SK-N-SH treated with all-trans-retinoic acid at 6 μM for 48 hours (cell line): ENCODE results near the gene FTCD.

Source experiments
- ATAC-seq: fragments of 200-7000 bp; cut with Tn5 transposase; 3 replicates; pipeline ENCODE4 v1.9.1; 2020; ENCODE audit warnings: mild to moderate bottlenecking, moderate library complexity
- BACH2 ChIP-seq: fragments of 250-450 bp; sonication (Bioruptor Pico); IDR thresholded peaks from 2 replicates; pipeline ENCODE4 v1.9.0; 2021; ENCODE audit warnings: mild to moderate bottlenecking, borderline replicate concordance
- CREB5 ChIP-seq: fragments of 250-450 bp; sonication (Bioruptor Pico); IDR thresholded peaks from 2 replicates; pipeline ENCODE4 v1.5.1; 2020; ENCODE audit warnings: low read depth, mild to moderate bottlenecking, moderate library complexity
- ESRRG ChIP-seq: fragments of 250-450 bp; sonication (Bioruptor Pico); IDR thresholded peaks from 2 replicates; pipeline ENCODE4 v1.6.1; 2021; ENCODE audit warnings: mild to moderate bottlenecking
- ISL1 ChIP-seq: fragments of 250-450 bp; sonication (Bioruptor Pico); IDR thresholded peaks from 2 replicates; pipeline ENCODE4 v2.1.2; 2022; ENCODE audit warnings: mild to moderate bottlenecking, moderate library complexity
- OSR1 ChIP-seq: fragments of 250-450 bp; sonication (Bioruptor Pico); IDR thresholded peaks from 2 replicates; pipeline ENCODE4 v1.8.0; 2022; ENCODE audit warnings: moderate library complexity, mild to moderate bottlenecking, inconsistent platforms
- PATZ1 ChIP-seq: fragments of 250-450 bp; sonication (Bioruptor Pico); IDR thresholded peaks from 2 replicates; pipeline ENCODE4 v1.8.0; 2020; ENCODE audit warnings: mild to moderate bottlenecking, moderate library complexity, borderline replicate concordance
- RARB ChIP-seq: fragments of 250-450 bp; sonication (Bioruptor Pico); IDR thresholded peaks from 2 replicates; pipeline ENCODE4 v1.8.0; 2021; ENCODE audit warnings: mild to moderate bottlenecking, moderate library complexity
- SNAI2 ChIP-seq: fragments of 250-450 bp; sonication (Bioruptor Pico); IDR thresholded peaks from 2 replicates; pipeline ENCODE4 v1.5.0; 2020; ENCODE audit warnings: mild to moderate bottlenecking, moderate library complexity
- TCF4 ChIP-seq: fragments of 250-450 bp; sonication (Bioruptor Pico); IDR thresholded peaks from 2 replicates; pipeline ENCODE4 v1.8.0; 2021; ENCODE audit warnings: mild to moderate bottlenecking, moderate library complexity, borderline replicate concordance
- ZFP3 ChIP-seq: fragments of 250-450 bp; sonication (Bioruptor Pico); IDR thresholded peaks from 2 replicates; pipeline ENCODE4 v1.5.0; 2020; ENCODE audit warnings: mild to moderate bottlenecking, moderate library complexity
- ZFP30 ChIP-seq: fragments of 450-650 bp; formaldehyde crosslinking; IDR thresholded peaks from 2 replicates; pipeline ENCODE4 v1.5.0; 2022; ENCODE audit warnings: mild to moderate bottlenecking, moderate library complexity
- ZNF565 ChIP-seq: fragments of 450-650 bp; formaldehyde crosslinking; conservative IDR thresholded peaks from 2 replicates; pipeline ENCODE4 v1.5.0; 2020; ENCODE audit warnings: low read depth, mild to moderate bottlenecking, moderate library complexity
- ZNF8 ChIP-seq: fragments of 450-650 bp; formaldehyde crosslinking; IDR thresholded peaks from 2 replicates; pipeline ENCODE4 v1.5.0; 2020; ENCODE audit warnings: mild to moderate bottlenecking, moderate library complexity
- TF ChIP-seq, protein P1 (sequence below): fragments of 250-450 bp; sonication (Bioruptor Pico); IDR thresholded peaks from 2 replicates; pipeline ENCODE4 v1.8.0; 2021; ENCODE audit warnings: low read depth, mild to moderate bottlenecking, moderate library complexity, borderline replicate concordance
- TF ChIP-seq, protein P2 (sequence below): fragments of 250-450 bp; sonication (Bioruptor Pico); IDR thresholded peaks from 2 replicates; pipeline ENCODE4 v1.5.1; 2021; ENCODE audit warnings: mild to moderate bottlenecking, moderate library complexity
- TF ChIP-seq, protein P3 (sequence below): fragments of 250-450 bp; sonication (Bioruptor Pico); IDR thresholded peaks from 2 replicates; pipeline ENCODE4 v1.5.0; 2020; ENCODE audit warnings: mild to moderate bottlenecking, moderate library complexity

FTCD gene

DNA sequence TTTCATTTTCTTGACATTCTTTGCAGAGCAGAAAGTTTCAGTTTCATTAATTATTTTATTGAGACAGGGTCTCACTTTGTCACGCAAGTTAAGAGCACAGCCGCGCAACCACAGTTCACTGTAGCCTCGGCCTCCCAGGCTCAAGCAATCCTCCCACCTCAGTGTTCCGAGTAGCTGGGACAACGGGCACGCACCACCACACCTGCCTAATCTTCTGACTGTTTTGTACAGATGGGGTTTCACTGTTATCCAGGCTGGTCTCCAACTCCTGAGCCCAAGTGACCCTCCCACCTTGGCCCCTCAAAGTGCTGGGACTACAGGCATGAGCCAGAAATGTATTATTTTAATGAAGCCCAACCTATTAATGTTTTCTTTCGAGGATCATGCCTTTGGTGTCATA, 31.9 kb upstream of the FTCD start:
- no peak for TF ChIP-seq ESRRG (CRISPR knock-in tag)
- TF ChIP-seq TCF4 (CRISPR knock-in tag) = no peak
- no peak for TF ChIP-seq ZNF565 (CRISPR knock-in tag)
- TF ChIP-seq OSR1 = no peak
- TF ChIP-seq, protein P1, sequence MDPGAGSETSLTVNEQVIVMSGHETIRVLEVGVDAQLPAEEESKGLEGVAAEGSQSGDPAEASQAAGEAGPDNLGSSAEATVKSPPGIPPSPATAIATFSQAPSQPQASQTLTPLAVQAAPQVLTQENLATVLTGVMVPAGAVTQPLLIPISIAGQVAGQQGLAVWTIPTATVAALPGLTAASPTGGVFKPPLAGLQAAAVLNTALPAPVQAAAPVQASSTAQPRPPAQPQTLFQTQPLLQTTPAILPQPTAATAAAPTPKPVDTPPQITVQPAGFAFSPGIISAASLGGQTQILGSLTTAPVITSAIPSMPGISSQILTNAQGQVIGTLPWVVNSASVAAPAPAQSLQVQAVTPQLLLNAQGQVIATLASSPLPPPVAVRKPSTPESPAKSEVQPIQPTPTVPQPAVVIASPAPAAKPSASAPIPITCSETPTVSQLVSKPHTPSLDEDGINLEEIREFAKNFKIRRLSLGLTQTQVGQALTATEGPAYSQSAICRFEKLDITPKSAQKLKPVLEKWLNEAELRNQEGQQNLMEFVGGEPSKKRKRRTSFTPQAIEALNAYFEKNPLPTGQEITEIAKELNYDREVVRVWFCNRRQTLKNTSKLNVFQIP = no peak
- TF ChIP-seq, protein P2, sequence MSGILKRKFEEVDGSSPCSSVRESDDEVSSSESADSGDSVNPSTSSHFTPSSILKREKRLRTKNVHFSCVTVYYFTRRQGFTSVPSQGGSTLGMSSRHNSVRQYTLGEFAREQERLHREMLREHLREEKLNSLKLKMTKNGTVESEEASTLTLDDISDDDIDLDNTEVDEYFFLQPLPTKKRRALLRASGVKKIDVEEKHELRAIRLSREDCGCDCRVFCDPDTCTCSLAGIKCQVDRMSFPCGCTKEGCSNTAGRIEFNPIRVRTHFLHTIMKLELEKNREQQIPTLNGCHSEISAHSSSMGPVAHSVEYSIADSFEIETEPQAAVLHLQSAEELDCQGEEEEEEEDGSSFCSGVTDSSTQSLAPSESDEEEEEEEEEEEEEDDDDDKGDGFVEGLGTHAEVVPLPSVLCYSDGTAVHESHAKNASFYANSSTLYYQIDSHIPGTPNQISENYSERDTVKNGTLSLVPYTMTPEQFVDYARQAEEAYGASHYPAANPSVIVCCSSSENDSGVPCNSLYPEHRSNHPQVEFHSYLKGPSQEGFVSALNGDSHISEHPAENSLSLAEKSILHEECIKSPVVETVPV (CRISPR knock-in tag) = no peak
- TF ChIP-seq ZFP30 (CRISPR knock-in tag) = no peak
- TF ChIP-seq ZFP3 = no peak
- TF ChIP-seq ZNF8 (CRISPR knock-in tag) = no peak
- TF ChIP-seq PATZ1 = no peak
- TF ChIP-seq SNAI2 (CRISPR knock-in tag) = no peak
- TF ChIP-seq BACH2 (CRISPR knock-in tag) = no peak
- TF ChIP-seq RARB (CRISPR knock-in tag) = no peak
- TF ChIP-seq CREB5 = no peak
- no peak for ATAC-seq

- no peak for ATAC-seq
- TF ChIP-seq ISL1 (CRISPR knock-in tag) (no peak), ESRRG (CRISPR knock-in tag) (no peak), SNAI2 (CRISPR knock-in tag) (no peak), CREB5 (no peak), TCF4 (CRISPR knock-in tag) (no peak), PATZ1 (no peak), ZFP30 (CRISPR knock-in tag) (no peak), ZNF8 (CRISPR knock-in tag) (no peak)
- TF ChIP-seq, protein P1 = no peak
- TF ChIP-seq, protein P2 (CRISPR knock-in tag) = no peak
- TF ChIP-seq, protein P3, sequence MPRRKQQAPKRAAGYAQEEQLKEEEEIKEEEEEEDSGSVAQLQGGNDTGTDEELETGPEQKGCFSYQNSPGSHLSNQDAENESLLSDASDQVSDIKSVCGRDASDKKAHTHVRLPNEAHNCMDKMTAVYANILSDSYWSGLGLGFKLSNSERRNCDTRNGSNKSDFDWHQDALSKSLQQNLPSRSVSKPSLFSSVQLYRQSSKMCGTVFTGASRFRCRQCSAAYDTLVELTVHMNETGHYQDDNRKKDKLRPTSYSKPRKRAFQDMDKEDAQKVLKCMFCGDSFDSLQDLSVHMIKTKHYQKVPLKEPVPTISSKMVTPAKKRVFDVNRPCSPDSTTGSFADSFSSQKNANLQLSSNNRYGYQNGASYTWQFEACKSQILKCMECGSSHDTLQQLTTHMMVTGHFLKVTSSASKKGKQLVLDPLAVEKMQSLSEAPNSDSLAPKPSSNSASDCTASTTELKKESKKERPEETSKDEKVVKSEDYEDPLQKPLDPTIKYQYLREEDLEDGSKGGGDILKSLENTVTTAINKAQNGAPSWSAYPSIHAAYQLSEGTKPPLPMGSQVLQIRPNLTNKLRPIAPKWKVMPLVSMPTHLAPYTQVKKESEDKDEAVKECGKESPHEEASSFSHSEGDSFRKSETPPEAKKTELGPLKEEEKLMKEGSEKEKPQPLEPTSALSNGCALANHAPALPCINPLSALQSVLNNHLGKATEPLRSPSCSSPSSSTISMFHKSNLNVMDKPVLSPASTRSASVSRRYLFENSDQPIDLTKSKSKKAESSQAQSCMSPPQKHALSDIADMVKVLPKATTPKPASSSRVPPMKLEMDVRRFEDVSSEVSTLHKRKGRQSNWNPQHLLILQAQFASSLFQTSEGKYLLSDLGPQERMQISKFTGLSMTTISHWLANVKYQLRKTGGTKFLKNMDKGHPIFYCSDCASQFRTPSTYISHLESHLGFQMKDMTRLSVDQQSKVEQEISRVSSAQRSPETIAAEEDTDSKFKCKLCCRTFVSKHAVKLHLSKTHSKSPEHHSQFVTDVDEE (CRISPR knock-in tag) = no peak
- TF ChIP-seq, all 23 proteins: peak for 0
Observed at GRCh38 chr21:46185716-46186115, 30.3 kb upstream of the FTCD start.
